COR-L47 (cell line): Measurements from ENCODE around the gene CYP2W1.
A peak's percentile ranks its signal among the peaks of the same experiment; 100 is the strongest.
"Not testable (repeated sequence)": the region's sequence is repeated elsewhere in the genome, so short reads cannot be mapped to it uniquely, and the experiment has no call there.

ENCODE experiments used
- DNase-seq: peaks from one replicate; lab custom pipeline; 2025; lab: John Stamatoyannopoulos, UW

The CYP2W1 gene

GRCh38 chr7:999149-999879 lies 16.3 kb downstream of the CYP2W1 start:
- DNase-seq = no peak

GRCh38 chr7:999941-1000935 lies 17.3 kb downstream of the CYP2W1 start:
- DNase-seq = no peak

- DNase-seq = not testable (repeated sequence)
Measured at GRCh38 chr7:1001069-1001770, 18.2 kb downstream of the CYP2W1 start.

GRCh38 chr7:1002026-1002425 lies 19.0 kb downstream of the CYP2W1 start:
- DNase-seq = not testable (repeated sequence)

GRCh38 chr7:1002445-1002844 lies 19.5 kb downstream of the CYP2W1 start:
- DNase-seq = not testable (repeated sequence)

GRCh38 chr7:1004018-1004852 lies 21.3 kb downstream of the CYP2W1 start:
- DNase-seq = no peak

GRCh38 chr7:1005303-1005702 lies 22.3 kb downstream of the CYP2W1 start:
- no peak for DNase-seq

GRCh38 chr7:1007901-1008300 lies 24.9 kb downstream of the CYP2W1 start:
- DNase-seq = peak; percentile 31

- DNase-seq = no peak
Measured at GRCh38 chr7:1008733-1009363, 25.9 kb downstream of the CYP2W1 start.

GRCh38 chr7:1009747-1010146 lies 26.8 kb downstream of the CYP2W1 start:
- no peak for DNase-seq

GRCh38 chr7:1010226-1010625 lies 27.2 kb downstream of the CYP2W1 start:
- DNase-seq = no peak

- DNase-seq = no peak
Measured at GRCh38 chr7:1011297-1012003, 28.5 kb downstream of the CYP2W1 start.

GRCh38 chr7:1012004-1012715 lies 29.2 kb downstream of the CYP2W1 start:
- no peak for DNase-seq

GRCh38 chr7:1012716-1013095 lies 29.7 kb downstream of the CYP2W1 start:
- DNase-seq = no peak

- no peak for DNase-seq
Measured at GRCh38 chr7:1013581-1013980, 30.6 kb downstream of the CYP2W1 start.

- DNase-seq = no peak
Measured at GRCh38 chr7:1014681-1015080, 31.7 kb downstream of the CYP2W1 start.

- DNase-seq = no peak
Measured at GRCh38 chr7:1015196-1016121, 32.5 kb downstream of the CYP2W1 start.
